WERI-Rb-1 (cell line): ENCODE results near the gene TTBK1.

ENCODE experiments used
- DNase-seq: peaks from one replicate; pipeline ENCODE4 v3.0.0-alpha.2; 2020
- H3K27ac ChIP-seq: fragments of 250-450 bp; sonication (Bioruptor Pico); 2 replicates; pipeline ENCODE4 v1.5.1; 2020; ENCODE audit warnings: mild to moderate bottlenecking, moderate library complexity
- H3K27me3 ChIP-seq: fragments of 250-450 bp; sonication (Bioruptor Pico); 2 replicates; pipeline ENCODE4 v1.5.1; 2021; ENCODE audit warnings: mild to moderate bottlenecking, low read depth, moderate library complexity; ENCODE audit not compliant: insufficient read depth, severe bottlenecking
- H3K36me3 ChIP-seq: fragments of 250-450 bp; sonication (Bioruptor Pico); 2 replicates; pipeline ENCODE4 v1.5.1; 2020; ENCODE audit warnings: mild to moderate bottlenecking, moderate library complexity
- H3K4me3 ChIP-seq: 2 replicates; pipeline ENCODE4 v1.5.1; 2011; ENCODE audit warnings: low read depth, mild to moderate bottlenecking, control low read depth, low read length
- H3K9me3 ChIP-seq: fragments of 250-450 bp; sonication (Bioruptor Pico); 2 replicates; pipeline ENCODE4 v1.5.1; 2021; ENCODE audit warnings: mild to moderate bottlenecking, moderate library complexity; ENCODE audit not compliant: severe bottlenecking
- CTCF ChIP-seq: IDR thresholded peaks from 2 replicates; pipeline ENCODE4 v1.5.1; 2011; ENCODE audit warnings: low read depth, mild to moderate bottlenecking, control low read depth, inconsistent platforms, low read length

The TTBK1 gene

DNA sequence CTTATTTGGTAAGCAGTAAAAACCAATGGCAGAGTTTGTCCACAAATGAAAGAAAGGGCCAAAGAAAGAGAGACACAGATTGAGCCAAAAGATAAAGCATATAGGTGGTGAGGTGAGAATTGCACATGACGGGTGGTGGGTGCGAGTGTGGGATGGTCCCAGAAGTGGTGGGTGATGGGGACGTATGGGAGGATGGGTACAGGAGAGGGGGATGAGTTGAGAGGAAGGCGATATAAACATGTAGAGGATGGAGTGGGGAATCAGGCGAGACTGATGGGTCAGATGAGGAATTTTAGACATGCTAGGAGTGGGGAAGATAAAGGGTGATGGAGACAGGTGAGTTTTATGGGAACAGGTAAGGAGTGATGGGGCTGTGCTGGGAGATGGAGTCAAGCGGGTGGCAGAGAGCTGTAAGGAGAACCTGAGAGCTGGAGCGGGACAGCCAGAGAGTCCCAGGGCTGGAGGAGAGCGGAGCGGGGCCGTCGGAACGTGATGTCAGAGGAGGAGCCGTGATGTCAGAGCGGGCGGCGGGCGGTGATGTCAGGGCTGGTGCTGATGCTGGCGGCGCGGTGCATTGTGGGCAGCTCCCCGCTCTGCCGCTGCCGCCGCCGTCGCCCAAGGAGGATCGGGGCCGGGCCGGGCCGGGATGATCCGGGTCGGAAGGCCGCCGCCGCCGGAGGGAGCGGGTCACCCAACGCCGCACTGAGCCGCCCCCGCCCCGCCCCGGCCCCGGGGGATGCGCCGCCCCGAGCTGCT, at the start of gene TTBK1:
Gene TTBK1 (plus strand): TSS at position 574 of the 756 bp plus-strand sequence. CDS start 3,180 bp downstream, outside the sequence.
- Histone ChIP-seq H3K9me3 (peaks cover 11% of the 10 kb centered on the region), H3K27ac (no peak within 1 kb of the TSS), H3K36me3 (no peaks in the 10 kb centered on the region), H3K4me3 (no peak within 1 kb of the TSS), H3K27me3 (peaks cover 48% of the 10 kb centered on the region)
- DNase-seq = no peak
- no peak for TF ChIP-seq CTCF

GRCh38 chr6:43193929-43194328, 49.4 kb upstream of the TTBK1 start:
- H3K4me3 ChIP-seq = no peak overlapping the region
- no peak overlapping the region for H3K27ac ChIP-seq
- TF ChIP-seq CTCF = no peak
- no peaks in the 10 kb centered on the region for H3K27me3 ChIP-seq
- DNase-seq = no peak
- H3K9me3 ChIP-seq = no peaks in the 10 kb centered on the region
- peaks cover 65% of the 10 kb centered on the region for H3K36me3 ChIP-seq

DNA sequence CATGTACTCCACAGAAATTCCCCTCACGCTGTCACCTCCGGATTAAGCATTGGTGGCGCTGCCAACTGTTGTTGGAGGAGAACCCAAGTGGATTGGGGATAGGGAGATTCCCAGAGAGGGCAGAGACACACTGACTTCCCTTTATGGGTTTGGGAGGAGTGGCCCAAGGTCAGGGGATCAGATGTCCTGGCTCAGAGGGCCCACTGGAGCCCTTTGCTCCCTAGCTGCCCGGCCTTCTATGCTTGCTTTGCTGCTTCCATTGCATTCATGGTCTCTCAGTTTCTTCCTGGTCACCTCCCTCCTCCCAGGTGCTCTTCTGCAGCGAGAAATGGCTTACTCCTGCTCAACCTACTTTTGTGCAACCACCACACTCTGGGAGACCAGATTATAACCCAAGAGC, 46.9 kb upstream of the TTBK1 start:
- DNase-seq = no peak
- H3K9me3 ChIP-seq = no peaks in the 10 kb centered on the region
- H3K27me3 ChIP-seq = no peaks in the 10 kb centered on the region
- H3K4me3 ChIP-seq = no peak overlapping the region
- no peak overlapping the region for H3K27ac ChIP-seq
- peaks cover 67% of the 10 kb centered on the region for H3K36me3 ChIP-seq
- no peak for TF ChIP-seq CTCF

- TF ChIP-seq CTCF = no peak
- no peaks in the 10 kb centered on the region for H3K9me3 ChIP-seq
- H3K4me3 ChIP-seq = no peak overlapping the region
- no peak for DNase-seq
- H3K27me3 ChIP-seq = no peaks in the 10 kb centered on the region
- peaks cover 56% of the 10 kb centered on the region for H3K36me3 ChIP-seq
- H3K27ac ChIP-seq = no peak overlapping the region
These were observed 43.4 kb upstream of the TTBK1 start for GRCh38 chr6:43199912-43200311.

DNA sequence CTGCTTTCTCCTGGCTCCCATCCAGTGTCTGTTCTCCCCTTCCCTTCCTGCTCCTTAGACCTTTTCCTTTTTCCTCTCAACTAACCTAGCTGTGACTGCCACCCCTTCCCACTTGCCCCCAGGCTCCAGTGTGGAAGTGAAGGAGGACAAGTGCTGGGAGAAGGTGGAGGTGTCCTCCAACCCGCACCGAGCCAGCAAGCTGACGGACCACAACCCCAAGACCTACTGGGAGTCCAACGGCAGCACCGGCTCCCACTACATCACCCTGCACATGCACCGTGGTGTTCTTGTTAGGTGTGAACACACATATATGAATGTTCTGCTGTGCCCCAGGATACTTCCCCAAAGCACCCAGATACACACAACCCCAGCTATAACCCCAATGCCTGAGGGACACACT, 42.7 kb upstream of the TTBK1 start:
- DNase-seq = no peak
- H3K36me3 ChIP-seq = peaks cover 55% of the 10 kb centered on the region
- no peak overlapping the region for H3K4me3 ChIP-seq
- H3K27me3 ChIP-seq = no peaks in the 10 kb centered on the region
- no peak overlapping the region for H3K27ac ChIP-seq
- no peak for TF ChIP-seq CTCF
- H3K9me3 ChIP-seq = no peaks in the 10 kb centered on the region

GRCh38 chr6:43202451-43202850, 40.8 kb upstream of the TTBK1 start:
- H3K9me3 ChIP-seq = no peaks in the 10 kb centered on the region
- no peaks in the 10 kb centered on the region for H3K27me3 ChIP-seq

More at GRCh38 chr6:43202451-43202850, 40.8 kb upstream of the TTBK1 start:
- TF ChIP-seq CTCF = no peak
- no peak overlapping the region for H3K27ac ChIP-seq
- DNase-seq = no peak
- H3K4me3 ChIP-seq = no peak overlapping the region
- peaks cover 42% of the 10 kb centered on the region for H3K36me3 ChIP-seq
